Esophagus muscularis mucosa (tissue), 4 donors: Measurements from ENCODE around the gene CMYA5.

Source experiments
- CTCF ChIP-seq, 3 experiments: fragments of 200-600 bp in 2 of 3; fragments of 450-650 bp in 1 of 3; sonication (generic) in 2 of 3; IDR thresholded peaks; one replicate each; pipeline ENCODE4 v1.5.1; 2017 to 2019; ENCODE audit warnings: antibody characterized with exemption in 3 of 3, mild to moderate bottlenecking in 2 of 3, moderate library complexity in 1 of 3
- EP300 ChIP-seq: sonication (generic); formaldehyde crosslinking; IDR thresholded peaks from one replicate; pipeline ENCODE4 v1.6.1; 2017; ENCODE audit warnings: antibody characterized with exemption
- POLR2AphosphoS5 ChIP-seq, 2 donors: sonication (generic); formaldehyde crosslinking; IDR thresholded peaks; one replicate each; pipeline ENCODE4 v1.6.1; 2017; ENCODE audit warnings: antibody characterized with exemption in 2 of 2

- no peak for TF ChIP-seq CTCF (IDR thresholded peaks at IDR 0.05)
- no peak for TF ChIP-seq POLR2AphosphoS5 (IDR thresholded peaks at IDR 0.05)
- no peak for TF ChIP-seq EP300
Measured at GRCh38 chr5:79811081-79811480, 121.4 kb downstream of the CMYA5 start.
